NB4 (cell line): ENCODE data around the gene LGALS1.
A peak's percentile ranks its signal among the peaks of the same experiment; 100 is the strongest.
"Not testable (repeated sequence)": the region's sequence is repeated elsewhere in the genome, so short reads cannot be mapped to it uniquely, and the experiment has no call there.

ENCODE experiments used
- DNase-seq: peaks from one replicate; pipeline ENCODE4 v3.0.0; 2010; ENCODE audit warnings: low read depth
- H3K4me3 ChIP-seq: one replicate; pipeline ENCODE4 v1.5.1; 2011; ENCODE audit warnings: mild to moderate bottlenecking, low read depth, low read length, moderate library complexity
- MAX ChIP-seq: IDR thresholded peaks from 2 replicates; pipeline ENCODE4 v1.6.1; 2011; ENCODE audit warnings: low read depth, low read length
- MYC ChIP-seq: IDR thresholded peaks from 2 replicates; pipeline ENCODE4 v1.6.1; 2011; ENCODE audit warnings: low read depth, low read length
- POLR2A ChIP-seq: IDR thresholded peaks from 2 replicates; pipeline ENCODE4 v1.6.1; 2011; ENCODE audit warnings: mild to moderate bottlenecking; ENCODE audit not compliant: insufficient read length; ENCODE audit errors: extremely low read depth
- TF ChIP-seq, protein P1 (sequence below): IDR thresholded peaks from one replicate; pipeline ENCODE4 v1.5.1; 2012; ENCODE audit warnings: low read depth, low read length

Gene LGALS1

DNA sequence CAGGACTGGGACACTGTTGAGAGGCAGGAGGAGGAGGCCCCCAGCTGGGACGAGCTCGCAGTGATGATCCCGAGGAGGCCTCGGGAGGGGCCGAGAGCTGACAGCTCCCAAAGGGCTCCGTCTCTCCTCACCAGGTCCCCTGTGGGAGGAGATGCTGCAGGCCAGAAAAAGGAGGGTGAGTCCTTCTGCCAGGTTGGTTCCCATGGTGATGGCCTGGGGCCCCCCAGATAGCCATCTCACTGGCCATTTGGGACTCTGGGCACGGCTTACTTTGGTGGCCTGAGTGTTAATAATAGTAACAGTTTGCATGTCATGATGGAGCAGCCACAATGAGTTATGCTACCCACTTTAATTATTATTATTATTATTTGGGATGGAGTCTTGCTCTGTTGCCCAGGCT is 40.3 kb downstream of the LGALS1 start:
- no peak for DNase-seq
- no peak overlapping the region for H3K4me3 ChIP-seq
- TF ChIP-seq POLR2A (no peak), MAX (no peak), MYC (no peak)
- TF ChIP-seq, protein P1, sequence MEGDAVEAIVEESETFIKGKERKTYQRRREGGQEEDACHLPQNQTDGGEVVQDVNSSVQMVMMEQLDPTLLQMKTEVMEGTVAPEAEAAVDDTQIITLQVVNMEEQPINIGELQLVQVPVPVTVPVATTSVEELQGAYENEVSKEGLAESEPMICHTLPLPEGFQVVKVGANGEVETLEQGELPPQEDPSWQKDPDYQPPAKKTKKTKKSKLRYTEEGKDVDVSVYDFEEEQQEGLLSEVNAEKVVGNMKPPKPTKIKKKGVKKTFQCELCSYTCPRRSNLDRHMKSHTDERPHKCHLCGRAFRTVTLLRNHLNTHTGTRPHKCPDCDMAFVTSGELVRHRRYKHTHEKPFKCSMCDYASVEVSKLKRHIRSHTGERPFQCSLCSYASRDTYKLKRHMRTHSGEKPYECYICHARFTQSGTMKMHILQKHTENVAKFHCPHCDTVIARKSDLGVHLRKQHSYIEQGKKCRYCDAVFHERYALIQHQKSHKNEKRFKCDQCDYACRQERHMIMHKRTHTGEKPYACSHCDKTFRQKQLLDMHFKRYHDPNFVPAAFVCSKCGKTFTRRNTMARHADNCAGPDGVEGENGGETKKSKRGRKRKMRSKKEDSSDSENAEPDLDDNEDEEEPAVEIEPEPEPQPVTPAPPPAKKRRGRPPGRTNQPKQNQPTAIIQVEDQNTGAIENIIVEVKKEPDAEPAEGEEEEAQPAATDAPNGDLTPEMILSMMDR, result no peak

DNA sequence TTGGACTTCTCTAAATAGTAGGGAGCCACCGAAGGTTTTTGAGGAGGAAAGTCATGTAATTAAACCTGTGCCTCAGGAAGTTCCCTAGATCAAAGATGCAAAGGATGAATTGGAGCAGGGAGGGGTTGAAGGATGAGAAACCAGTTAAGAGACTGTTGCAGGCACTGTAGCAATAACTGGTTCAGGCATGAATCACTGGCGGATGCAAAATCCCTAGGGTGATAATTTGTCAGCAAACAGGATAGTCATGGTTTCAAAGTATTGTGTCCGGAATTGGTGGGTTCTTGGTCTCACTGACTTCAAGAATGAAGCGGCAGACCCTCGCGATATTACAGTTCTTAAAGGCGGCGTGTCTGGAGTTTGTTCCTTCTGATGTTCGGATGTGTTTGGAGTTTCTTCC is 41.3 kb downstream of the LGALS1 start:
- DNase-seq, result peak; percentile 96
- TF ChIP-seq POLR2A, result no peak
- TF ChIP-seq MYC, result no peak
- TF ChIP-seq, protein P1, result no peak
- no peak for TF ChIP-seq MAX
- H3K4me3 ChIP-seq, result peak overlapping the region; percentile 58

- peak; percentile 46 for TF ChIP-seq POLR2A
- DNase-seq, result peak; percentile 56
- H3K4me3 ChIP-seq, result peak overlapping the region; percentile 58
Measured at GRCh38 chr22:37717235-37717634, 41.8 kb downstream of the LGALS1 start.

DNA sequence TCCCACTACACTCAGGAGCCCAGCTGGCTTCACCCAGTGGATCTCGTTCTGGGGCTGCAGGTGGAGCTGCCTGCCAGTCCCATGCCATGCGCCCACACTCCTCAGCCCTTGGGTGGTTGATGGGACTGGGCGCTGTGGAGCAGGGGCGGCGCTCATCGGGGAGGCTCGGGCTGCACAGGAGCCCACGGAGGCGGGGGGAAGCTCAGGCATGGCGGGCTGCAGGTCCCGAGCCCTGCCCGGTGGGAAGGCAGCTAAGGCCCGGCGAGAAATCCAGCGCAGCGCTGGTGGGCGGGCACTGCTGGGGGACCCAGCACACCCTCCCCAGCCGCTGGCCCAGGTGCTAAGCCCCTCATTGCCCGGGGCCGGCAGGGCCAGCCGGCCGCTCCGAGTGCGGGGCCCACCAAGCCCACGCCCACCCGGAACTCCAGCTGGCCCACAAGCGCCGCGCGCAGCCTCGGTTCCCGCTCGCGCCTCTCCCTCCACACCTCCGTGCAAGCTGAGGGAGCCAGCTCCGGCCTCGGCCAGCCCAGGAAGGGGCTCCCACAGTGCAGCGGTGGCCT is 42.4 kb downstream of the LGALS1 start:
- DNase-seq, H3K4me3 ChIP-seq: not testable (repeated sequence)

DNA sequence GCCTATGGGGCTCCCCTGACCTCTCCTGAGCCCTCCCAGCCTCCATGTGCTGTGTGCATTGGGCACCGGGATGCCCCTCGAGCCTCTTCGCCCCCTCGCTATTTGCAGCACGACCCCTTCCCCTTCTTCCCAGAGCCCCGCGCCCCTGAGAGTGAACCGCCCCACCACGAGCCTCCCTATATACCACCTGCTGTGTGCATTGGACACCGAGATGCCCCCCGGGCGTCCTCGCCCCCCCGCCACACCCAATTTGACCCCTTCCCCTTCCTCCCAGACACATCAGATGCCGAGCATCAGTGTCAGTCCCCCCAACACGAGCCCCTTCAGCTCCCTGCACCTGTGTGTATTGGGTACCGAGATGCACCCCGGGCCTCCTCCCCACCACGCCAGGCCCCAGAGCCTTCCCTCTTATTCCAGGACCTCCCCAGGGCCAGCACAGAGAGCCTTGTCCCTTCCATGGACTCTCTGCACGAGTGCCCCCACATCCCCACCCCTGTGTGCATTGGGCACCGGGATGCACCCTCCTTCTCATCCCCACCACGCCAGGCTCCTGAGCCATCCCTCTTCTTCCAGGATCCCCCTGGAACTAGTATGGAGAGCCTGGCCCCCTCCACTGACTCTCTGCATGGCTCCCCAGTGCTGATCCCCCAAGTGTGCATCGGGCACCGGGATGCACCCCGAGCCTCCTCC is 50.3 kb downstream of the LGALS1 start:
- TF ChIP-seq MAX (no peak), MYC (no peak), POLR2A (no peak)
- TF ChIP-seq, protein P1, result no peak
- DNase-seq, result no peak
- no peak overlapping the region for H3K4me3 ChIP-seq

GRCh38 chr22:37726241-37726887 is 50.9 kb downstream of the LGALS1 start:
- TF ChIP-seq MAX (no peak), POLR2A (no peak), MYC (no peak)
- TF ChIP-seq, protein P1, result no peak
- H3K4me3 ChIP-seq, result no peak overlapping the region
- peak; percentile 54 for DNase-seq

DNA sequence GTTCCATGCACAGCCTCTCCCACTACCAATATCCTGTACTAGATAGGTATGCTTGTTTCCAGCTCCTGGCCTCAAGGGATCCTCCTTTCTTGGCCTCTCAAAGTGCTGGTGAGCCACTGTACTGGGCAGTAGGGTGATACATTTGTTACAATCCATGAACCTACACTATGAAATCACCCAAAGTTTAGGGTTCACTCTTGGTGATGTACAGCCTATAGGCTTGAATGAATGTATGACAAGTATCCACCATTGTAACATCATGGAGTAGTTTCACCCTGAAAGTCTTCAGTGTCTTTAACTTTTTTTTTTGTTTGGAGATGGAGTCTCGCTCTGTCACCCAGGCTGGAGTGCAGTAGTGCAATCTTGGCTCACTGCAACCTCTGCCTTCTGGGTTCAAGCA is 53.2 kb downstream of the LGALS1 start:
- TF ChIP-seq POLR2A (no peak), MYC (no peak), MAX (no peak)
- TF ChIP-seq, protein P1, result no peak
- H3K4me3 ChIP-seq, result no peak overlapping the region
- no peak for DNase-seq
